Mucosa of descending colon (tissue), 3 donors: ENCODE measurements around the gene ASB15. TPM values are rescaled to one million over a fixed set of nuclear protein-coding genes. Genes with fewer than 3 reads are reported as not detected.

Experiments
- ATAC-seq: fragments of 200-7000 bp; cut with Tn5 transposase; one replicate; pipeline ENCODE4 v1.9.1; 2020; ENCODE audit warnings: mild to moderate bottlenecking, moderate library complexity
- DNase-seq, 3 donors: peaks; one replicate each; pipeline ENCODE4 v3.0.0-alpha.2; 2020
- H3K36me3 ChIP-seq: fragments of 200-600 bp; one replicate; pipeline ENCODE4 v1.8.0; 2021; ENCODE audit warnings: low read depth, mild to moderate bottlenecking
- H3K4me1 ChIP-seq: fragments of 200-600 bp; one replicate; pipeline ENCODE4 v1.8.0; 2021; ENCODE audit warnings: low read depth, mild to moderate bottlenecking
- H3K4me3 ChIP-seq: fragments of 200-600 bp; one replicate; pipeline ENCODE4 v1.8.0; 2021; ENCODE audit warnings: mild to moderate bottlenecking
- H3K9me3 ChIP-seq: fragments of 200-600 bp; one replicate; pipeline ENCODE4 v1.8.0; 2021; ENCODE audit warnings: mild to moderate bottlenecking
- CTCF ChIP-seq: fragments of 200-600 bp; IDR thresholded peaks from one replicate; pipeline ENCODE4 v1.8.0; 2022; ENCODE audit warnings: antibody characterized with exemption, mild to moderate bottlenecking
- intact Hi-C, 2 donors: fragments of 100-400 bp; cut with DNase I in 1 of 2; cut with micrococcal nuclease in 1 of 2; formaldehyde crosslinking; loops; one replicate each; pipeline versions ENCODE4 v1.11.0 to v1.11.1; 2022; cut with DNase I, micrococcal nuclease
- total RNA-seq, 3 donors: library from RNA; stranded (reverse); fragmentation: NEBNext Ultra II Directional in 2 of 3; extraction: Animal tissue kit (Norgen Biotek cat#: 25700) in 2 of 3; gene quantifications; one replicate each; pipeline versions ENCODE4 v1.2.1 to v1.2.4, GENCODE V29; 2021 to 2023
- donor health status: DM: no; HTN: no; CAD: no; lungs with moderate emphysema.
- donor health status: DM: no; HTN: no; CAD: no.
- donor health status: DM: no; HTN: yes; CAD: no.

ASB15 gene
- total RNA-seq, 3 donors from 2014 or later = not detected

GRCh38 chr7:123673752-123674398, 72.3 kb downstream of the ASB15 start:
- intact Hi-C loops = loop anchor here in 1 of 2 donors (10.0 kb wide), 1 partner anchor 429 kb away; no protein-coding TSS in a partner anchor
- Histone ChIP-seq H3K4me3 (no peak overlapping the region), H3K36me3 (no peaks in the 10 kb centered on the region), H3K9me3 (no peaks in the 10 kb centered on the region), H3K4me1 (no peaks in the 10 kb centered on the region)
- DNase-seq = no peak
- no peak for TF ChIP-seq CTCF
- ATAC-seq = no peak

DNA sequence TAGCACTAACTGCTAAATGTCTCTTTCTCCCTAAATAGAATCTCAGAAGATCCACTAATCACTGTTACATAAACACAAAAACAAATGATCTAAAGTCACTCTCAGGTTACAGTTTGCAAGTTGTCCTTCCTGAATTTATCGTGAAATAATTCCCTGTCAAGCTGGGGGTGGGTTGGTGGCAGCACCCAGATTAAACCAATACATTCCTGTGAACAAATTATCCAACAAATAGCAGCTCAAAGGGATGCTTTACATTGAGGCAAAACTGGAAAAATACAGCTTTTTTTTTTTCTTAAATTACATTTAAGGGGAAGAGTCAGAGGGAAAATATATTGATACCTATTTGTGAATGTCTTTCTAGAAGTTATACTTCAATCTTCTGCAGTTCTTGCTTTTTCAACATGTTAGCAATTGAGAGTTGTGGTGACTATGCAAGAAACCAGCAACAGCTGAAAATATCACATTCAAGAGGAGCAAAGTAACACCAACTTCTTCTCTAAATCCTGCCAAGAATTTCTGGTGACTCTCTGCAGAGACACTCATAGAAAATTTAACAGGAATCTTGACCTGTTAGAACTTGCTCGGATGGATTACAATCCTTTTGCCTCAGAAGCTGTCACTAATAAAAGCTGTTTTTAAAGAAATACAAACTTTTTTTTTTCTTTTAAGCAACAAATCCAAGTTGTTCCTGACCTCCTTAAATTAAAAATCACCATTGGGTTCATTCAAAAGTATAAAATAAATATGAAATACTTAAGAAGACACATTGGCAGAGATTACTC, 73.0 kb downstream of the ASB15 start:
- DNase-seq (no peak), ATAC-seq (no peak)
- TF ChIP-seq CTCF = no peak

GRCh38 chr7:123675181-123675473, 73.5 kb downstream of the ASB15 start:
- Histone ChIP-seq H3K4me3 (no peak overlapping the region), H3K9me3 (no peaks in the 10 kb centered on the region), H3K36me3 (no peaks in the 10 kb centered on the region), H3K4me1 (no peaks in the 10 kb centered on the region)
- no peak for DNase-seq
- intact Hi-C loops = loop anchor here in 1 of 2 donors (10.0 kb wide), 1 partner anchor 430 kb away; no protein-coding TSS in a partner anchor
- no peak for TF ChIP-seq CTCF
- ATAC-seq = no peak

More for the DNA sequence above, 73.0 kb downstream of the ASB15 start:
- H3K36me3 ChIP-seq = no peaks in the 10 kb centered on the region
- no peaks in the 10 kb centered on the region for H3K4me1 ChIP-seq
- H3K9me3 ChIP-seq = no peaks in the 10 kb centered on the region
- H3K4me3 ChIP-seq = no peak overlapping the region
- intact Hi-C loops = loop anchor here in 1 of 2 donors (10.0 kb wide), 1 partner anchor 430 kb away; no protein-coding TSS in a partner anchor

- Histone ChIP-seq H3K36me3 (no peaks in the 10 kb centered on the region), H3K4me1 (no peaks in the 10 kb centered on the region), H3K9me3 (no peaks in the 10 kb centered on the region), H3K4me3 (no peak overlapping the region)
- TF ChIP-seq CTCF = no peak
- no peak for DNase-seq
- intact Hi-C loops = loop anchor here in 1 of 2 donors (10.0 kb wide), 1 partner anchor 432 kb away; no protein-coding TSS in a partner anchor
- no peak for ATAC-seq
These were observed 75.6 kb downstream of the ASB15 start for GRCh38 chr7:123677061-123677715.

GRCh38 chr7:123679614-123680013, 78.0 kb downstream of the ASB15 start:
- TF ChIP-seq CTCF = no peak
- intact Hi-C loops = loop anchor here in 1 of 2 donors (5.0 to 10.0 kb wide), 2 partner anchors 188 to 435 kb away; no protein-coding TSS in a partner anchor
- Histone ChIP-seq H3K4me1 (no peaks in the 10 kb centered on the region), H3K9me3 (no peaks in the 10 kb centered on the region), H3K4me3 (no peak overlapping the region), H3K36me3 (no peaks in the 10 kb centered on the region)
- ATAC-seq = no peak
- no peak for DNase-seq
